ENCODE results near the gene STAT5B. TPM values are rescaled to one million over a fixed set of nuclear protein-coding genes. Genes with fewer than 3 reads are reported as not detected.
"Not testable (repeated sequence)": the region's sequence is repeated elsewhere in the genome, so short reads cannot be mapped to it uniquely, and the experiment has no call there.

Gene STAT5B
- total and polyA plus RNA-seq, 7 donors, result 15.9 to 90.1 (median 68.8) TPM

DNA sequence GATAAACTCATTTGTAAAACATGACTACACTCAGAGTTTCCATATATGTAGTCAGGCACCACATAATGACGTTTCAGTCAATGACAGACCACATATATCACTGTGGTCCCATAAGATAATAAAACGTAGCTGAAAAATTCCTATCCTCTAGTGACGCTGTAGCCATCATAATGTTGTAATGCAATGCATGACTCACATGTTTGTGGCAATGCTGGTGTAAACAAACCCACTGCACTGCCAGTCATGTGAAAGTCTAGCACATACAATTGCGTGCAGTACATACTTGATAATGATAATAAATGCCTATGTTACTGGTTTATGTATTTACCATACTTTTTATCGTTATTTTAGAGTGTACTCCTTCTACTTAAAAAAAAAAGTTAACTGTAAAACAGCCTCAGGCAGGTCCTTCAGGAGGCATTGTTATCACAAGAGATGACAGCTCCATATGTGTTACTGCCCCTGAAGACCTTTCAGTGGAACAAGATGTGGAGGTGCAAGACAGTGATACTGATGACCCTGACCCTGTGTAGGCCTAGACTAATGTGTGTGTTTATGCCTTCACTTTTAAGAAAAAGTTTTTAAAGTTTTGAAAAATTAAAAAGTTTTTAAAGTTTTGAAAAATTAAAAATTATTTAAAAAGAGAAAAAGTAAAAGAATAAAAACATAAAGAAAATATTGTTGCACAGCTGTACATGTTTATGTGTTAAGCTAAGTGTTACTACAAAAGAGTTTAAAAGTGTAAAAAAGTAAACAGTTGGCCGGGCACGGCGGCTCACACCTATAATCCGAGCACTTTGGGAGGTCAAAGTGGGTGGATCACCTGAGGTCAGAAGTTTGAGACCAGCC lies 9.0 kb downstream of the STAT5B start:
- intact Hi-C loops (cut with DNase I), result no loop called here
- WGBS, 3 donors, result 62 to 67% (median 63%) methylated on average over 9 of the region's 9 CpGs
- H3K27me3 ChIP-seq (ENCODE audit: insufficient read depth in 3 of 3, low read length in 2 of 3), result no peaks in the 10 kb centered on the region
- no peak for TF ChIP-seq CTCF (IDR thresholded peaks at IDR 0.05)
- DNase-seq (no peak), ATAC-seq (peak; percentile 86 to 93 (median 92))
- H3K9me3 ChIP-seq, result no peaks in the 10 kb centered on the region
- no peak overlapping the region for H3K4me3 ChIP-seq
- peak overlapping the region; percentile 72 for H3K27ac ChIP-seq
- peaks cover 34% of the 10 kb centered on the region for H3K4me1 ChIP-seq
- H3K36me3 ChIP-seq (ENCODE audit: insufficient read depth in 1 of 2, low read depth in 1 of 2), result no peaks in the 10 kb centered on the region

GRCh38 chr17:42266462-42266861 lies 9.7 kb downstream of the STAT5B start:
- H3K9me3 ChIP-seq, result no peaks in the 10 kb centered on the region
- no peaks in the 10 kb centered on the region for H3K36me3 ChIP-seq (ENCODE audit: insufficient read depth in 1 of 2, low read depth in 1 of 2)
- intact Hi-C loops (cut with DNase I), result no loop called here
- 66 to 82% (median 75%) methylated on average over 2 of the region's 2 CpGs for WGBS, 3 donors
- peak in 1 of 4 donors; percentile 6 for ATAC-seq
- H3K27me3 ChIP-seq (ENCODE audit: insufficient read depth in 3 of 3, low read length in 2 of 3), result no peaks in the 10 kb centered on the region
- no peak for TF ChIP-seq CTCF (IDR thresholded peaks at IDR 0.05)
- no peak for DNase-seq
- peaks cover 28% of the 10 kb centered on the region for H3K4me1 ChIP-seq
- no peak overlapping the region for H3K4me3 ChIP-seq
- peak overlapping the region; percentile 72 for H3K27ac ChIP-seq

GRCh38 chr17:42264366-42264765 lies 11.8 kb downstream of the STAT5B start:
- DNase-seq; H3K27me3 ChIP-seq (ENCODE audit: insufficient read depth in 3 of 3, low read length in 2 of 3); ATAC-seq; H3K36me3 ChIP-seq (ENCODE audit: insufficient read depth in 1 of 2, low read depth in 1 of 2); H3K27ac ChIP-seq; H3K9me3 ChIP-seq; H3K4me3 ChIP-seq; intact Hi-C loops (cut with DNase I): not testable (repeated sequence)
- H3K4me1 ChIP-seq, result peaks cover 14% of the 10 kb centered on the region
- 95% methylated on average over 2 of the region's 4 CpGs; no CpG with 5 or more reads in 2 of the 3 donors for WGBS, 3 donors

GRCh38 chr17:42260318-42260717 lies 15.9 kb downstream of the STAT5B start:
- intact Hi-C loops (cut with DNase I), result no loop called here
- no peak overlapping the region for H3K27ac ChIP-seq
- no peak for TF ChIP-seq CTCF (IDR thresholded peaks at IDR 0.05)
- DNase-seq (no peak), ATAC-seq (no peak)
- WGBS, 3 donors, result 91 to 94% (median 92%) methylated on average over 6 of the region's 6 CpGs
- no peak overlapping the region for H3K4me3 ChIP-seq
- H3K27me3 ChIP-seq (ENCODE audit: insufficient read depth in 3 of 3, low read length in 2 of 3), result no peaks in the 10 kb centered on the region
- no peaks in the 10 kb centered on the region for H3K36me3 ChIP-seq (ENCODE audit: insufficient read depth in 1 of 2, low read depth in 1 of 2)
- H3K4me1 ChIP-seq, result peaks cover 3% of the 10 kb centered on the region
- no peaks in the 10 kb centered on the region for H3K9me3 ChIP-seq

DNA sequence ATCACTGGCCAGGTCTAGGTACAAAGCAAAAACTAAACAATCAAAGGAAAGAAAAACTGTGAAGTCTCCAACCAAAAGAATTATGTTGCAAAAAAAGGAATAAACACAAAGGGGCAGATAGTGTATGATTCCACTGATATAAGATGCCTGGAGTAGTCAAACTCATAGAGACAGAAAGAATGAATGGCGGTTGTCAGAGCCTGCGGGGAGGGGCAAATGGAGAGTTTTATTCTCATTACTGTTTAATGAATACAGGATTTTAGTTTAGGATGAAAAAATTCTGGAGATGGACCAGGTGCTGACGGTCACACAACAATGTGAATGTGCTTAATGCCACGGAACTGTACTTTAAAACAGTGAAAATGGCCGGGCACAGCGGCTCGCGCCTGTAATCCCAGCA lies 20.7 kb downstream of the STAT5B start:
- DNase-seq (no peak), ATAC-seq (no peak)
- Histone ChIP-seq H3K9me3 (no peaks in the 10 kb centered on the region), H3K27me3 (ENCODE audit: insufficient read depth in 3 of 3, low read length in 2 of 3) (no peaks in the 10 kb centered on the region), H3K27ac (peak overlapping the region; percentile 79), H3K4me1 (peaks cover 39% of the 10 kb centered on the region), H3K36me3 (ENCODE audit: insufficient read depth in 1 of 2, low read depth in 1 of 2) (no peaks in the 10 kb centered on the region), H3K4me3 (no peak overlapping the region)
- TF ChIP-seq CTCF (IDR thresholded peaks at IDR 0.05), result no peak
- WGBS, 3 donors, result 91 to 94% (median 94%) methylated on average over 8 of the region's 8 CpGs
- intact Hi-C loops (cut with DNase I), result no loop called here

Measured in psoas muscle (tissue), 8 donors.